BE2C (cell line): ENCODE measurements around the gene SLC22A23.

Source experiments
- DNase-seq: peaks from one replicate; pipeline ENCODE4 v3.0.0-alpha.2; 2020
- H3K27me3 ChIP-seq: fragments of 250-450 bp; sonication (Bioruptor Pico); 2 replicates; pipeline ENCODE4 v1.5.1; 2020; ENCODE audit warnings: mild to moderate bottlenecking
- H3K36me3 ChIP-seq: fragments of 250-450 bp; sonication (Bioruptor Pico); 2 replicates; pipeline ENCODE4 v1.5.1; 2020; ENCODE audit warnings: mild to moderate bottlenecking
- H3K4me1 ChIP-seq: fragments of 250-450 bp; sonication (Bioruptor Pico); 2 replicates; pipeline ENCODE4 v1.5.1; 2020
- H3K4me3 ChIP-seq: 2 replicates; pipeline ENCODE4 v1.5.1; 2011; ENCODE audit warnings: low read depth, low read length
- H3K9me3 ChIP-seq: fragments of 250-450 bp; sonication (Bioruptor Pico); 2 replicates; pipeline ENCODE4 v1.5.1; 2020
- TF ChIP-seq, protein P1 (sequence below): IDR thresholded peaks from 2 replicates; pipeline ENCODE4 v1.5.1; 2012; ENCODE audit warnings: mild to moderate bottlenecking, low read depth, low read length

Gene SLC22A23

DNA sequence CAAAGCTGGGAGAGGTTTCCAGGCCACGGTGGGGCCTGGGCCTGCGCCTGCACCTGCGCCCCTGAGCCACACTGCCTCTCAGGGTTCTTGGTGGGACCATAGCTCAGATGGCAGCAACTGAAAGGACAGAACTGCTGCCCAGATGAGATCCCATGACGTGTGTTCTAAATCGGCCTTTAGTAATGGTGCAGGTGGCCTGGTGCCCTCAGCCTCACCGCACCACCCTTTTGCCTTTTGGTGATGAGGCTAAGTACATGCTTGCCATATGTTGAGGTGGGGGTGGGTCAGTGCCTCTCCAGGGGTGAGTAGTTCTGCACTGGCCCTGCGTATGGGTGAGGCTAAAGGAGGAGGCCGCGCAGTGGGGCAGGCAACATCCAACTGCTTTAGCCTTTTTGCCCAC, 190.7 kb downstream of the SLC22A23 start:
- no peaks in the 10 kb centered on the region for H3K9me3 ChIP-seq
- H3K27me3 ChIP-seq: no peaks in the 10 kb centered on the region
- H3K4me3 ChIP-seq: no peak overlapping the region
- peaks cover 4% of the 10 kb centered on the region; the same call in 1 of the 2 replicates for H3K4me1 ChIP-seq
- TF ChIP-seq, protein P1, sequence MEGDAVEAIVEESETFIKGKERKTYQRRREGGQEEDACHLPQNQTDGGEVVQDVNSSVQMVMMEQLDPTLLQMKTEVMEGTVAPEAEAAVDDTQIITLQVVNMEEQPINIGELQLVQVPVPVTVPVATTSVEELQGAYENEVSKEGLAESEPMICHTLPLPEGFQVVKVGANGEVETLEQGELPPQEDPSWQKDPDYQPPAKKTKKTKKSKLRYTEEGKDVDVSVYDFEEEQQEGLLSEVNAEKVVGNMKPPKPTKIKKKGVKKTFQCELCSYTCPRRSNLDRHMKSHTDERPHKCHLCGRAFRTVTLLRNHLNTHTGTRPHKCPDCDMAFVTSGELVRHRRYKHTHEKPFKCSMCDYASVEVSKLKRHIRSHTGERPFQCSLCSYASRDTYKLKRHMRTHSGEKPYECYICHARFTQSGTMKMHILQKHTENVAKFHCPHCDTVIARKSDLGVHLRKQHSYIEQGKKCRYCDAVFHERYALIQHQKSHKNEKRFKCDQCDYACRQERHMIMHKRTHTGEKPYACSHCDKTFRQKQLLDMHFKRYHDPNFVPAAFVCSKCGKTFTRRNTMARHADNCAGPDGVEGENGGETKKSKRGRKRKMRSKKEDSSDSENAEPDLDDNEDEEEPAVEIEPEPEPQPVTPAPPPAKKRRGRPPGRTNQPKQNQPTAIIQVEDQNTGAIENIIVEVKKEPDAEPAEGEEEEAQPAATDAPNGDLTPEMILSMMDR: no peak
- DNase-seq: no peak
- peaks cover 78% of the 10 kb centered on the region for H3K36me3 ChIP-seq

DNA sequence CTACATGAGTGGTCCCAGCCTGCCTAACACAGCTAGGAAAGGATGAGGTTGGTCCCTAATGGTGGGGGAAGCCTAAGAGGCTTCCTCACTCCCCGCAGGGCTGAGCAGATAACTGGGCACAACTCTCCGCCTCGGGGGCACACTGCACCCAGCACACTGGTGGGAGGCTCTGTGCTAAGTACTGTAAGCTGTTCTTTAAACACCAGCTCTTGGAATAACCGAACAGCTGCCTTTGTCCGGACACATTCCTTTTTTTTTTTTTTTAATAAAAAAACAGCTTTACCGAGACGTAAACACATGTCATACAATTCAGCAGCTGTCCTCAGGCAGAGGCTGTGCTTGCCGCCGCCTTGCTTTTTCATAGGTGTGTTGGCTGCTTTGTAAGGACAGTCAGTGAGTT, 191.2 kb downstream of the SLC22A23 start:
- Histone ChIP-seq H3K36me3 (peaks cover 75% of the 10 kb centered on the region), H3K9me3 (no peaks in the 10 kb centered on the region), H3K4me3 (no peak overlapping the region), H3K27me3 (no peaks in the 10 kb centered on the region), H3K4me1 (peaks cover 7% of the 10 kb centered on the region; the same call in 1 of the 2 replicates)
- TF ChIP-seq, protein P1: no peak
- DNase-seq: no peak

DNA sequence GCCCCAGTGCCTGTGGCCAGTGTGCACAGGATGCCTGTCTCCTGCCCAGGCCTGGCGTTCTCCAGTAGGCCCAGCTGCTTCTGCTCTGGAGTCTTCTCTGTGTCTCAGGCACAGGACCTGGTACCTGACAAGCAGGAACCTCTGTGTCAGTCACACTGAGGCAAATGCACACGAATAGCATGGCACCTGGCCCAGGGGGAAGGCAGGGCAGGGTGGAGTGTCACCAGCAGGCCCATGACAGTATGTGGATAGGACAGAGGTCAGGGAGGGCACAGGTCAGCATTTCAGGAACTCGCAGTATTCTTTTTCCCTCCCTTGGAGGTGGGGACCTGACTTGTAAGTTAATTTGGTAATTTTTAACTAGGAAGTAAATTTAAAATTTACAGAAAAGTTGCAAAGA, 192.5 kb downstream of the SLC22A23 start:
- TF ChIP-seq, protein P1: no peak

DNA sequence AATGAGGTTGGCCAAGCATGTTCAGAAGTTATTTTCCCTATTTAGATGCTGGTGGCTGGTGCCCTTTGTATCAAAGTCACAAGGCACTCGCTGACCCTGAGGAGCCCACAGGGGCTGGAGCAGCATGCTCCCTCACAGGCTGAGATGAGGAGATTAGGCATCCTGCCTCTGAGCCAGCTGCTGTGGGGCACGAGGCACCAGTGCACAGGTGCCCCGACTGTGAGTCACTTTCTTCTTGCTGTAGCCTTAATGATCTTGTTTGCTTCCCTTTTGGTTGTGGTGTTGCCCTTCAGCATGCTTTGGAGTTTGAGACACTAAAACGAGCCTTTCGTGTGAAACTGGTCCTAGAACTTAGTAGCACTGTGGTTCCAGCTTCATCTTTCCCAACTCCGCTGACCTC, 193.8 kb downstream of the SLC22A23 start:
- Histone ChIP-seq H3K4me3 (no peak overlapping the region), H3K4me1 (peaks cover 7% of the 10 kb centered on the region; the same call in 1 of the 2 replicates), H3K36me3 (peaks cover 54% of the 10 kb centered on the region), H3K27me3 (no peaks in the 10 kb centered on the region), H3K9me3 (no peaks in the 10 kb centered on the region)
- peak; percentile 46 for DNase-seq
- TF ChIP-seq, protein P1: no peak

More for the DNA sequence above, 192.5 kb downstream of the SLC22A23 start:
- no peaks in the 10 kb centered on the region for H3K9me3 ChIP-seq
- H3K27me3 ChIP-seq: no peaks in the 10 kb centered on the region
- DNase-seq: no peak
- peaks cover 66% of the 10 kb centered on the region for H3K36me3 ChIP-seq
- H3K4me3 ChIP-seq: no peak overlapping the region
- H3K4me1 ChIP-seq: peaks cover 7% of the 10 kb centered on the region; the same call in 1 of the 2 replicates

DNA sequence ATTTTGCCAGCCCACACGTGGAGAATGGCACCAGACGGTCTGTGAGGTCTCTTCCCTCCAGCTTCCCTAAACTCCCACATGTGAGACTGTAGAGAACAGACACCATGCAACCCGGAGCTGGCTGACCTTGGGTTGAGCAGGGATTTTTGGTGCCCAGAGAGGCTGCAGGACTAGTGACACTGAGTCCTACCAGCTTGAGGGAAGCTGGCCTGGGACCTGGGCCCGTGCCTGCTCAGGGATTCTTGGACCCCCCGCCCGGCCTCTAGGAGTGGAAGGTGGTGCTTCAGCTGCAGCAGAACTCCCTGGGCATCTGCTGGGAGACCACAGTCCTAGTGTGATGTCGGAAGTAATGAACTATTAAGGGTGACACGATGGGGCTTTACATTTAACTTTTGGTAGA, 194.9 kb downstream of the SLC22A23 start:
- Histone ChIP-seq H3K27me3 (no peaks in the 10 kb centered on the region), H3K4me1 (peaks cover 7% of the 10 kb centered on the region; the same call in 1 of the 2 replicates), H3K9me3 (no peaks in the 10 kb centered on the region), H3K36me3 (peaks cover 44% of the 10 kb centered on the region), H3K4me3 (peak overlapping the region; percentile 14; the same call in 1 of the 2 replicates)
- TF ChIP-seq, protein P1: no peak
- no peak for DNase-seq

DNA sequence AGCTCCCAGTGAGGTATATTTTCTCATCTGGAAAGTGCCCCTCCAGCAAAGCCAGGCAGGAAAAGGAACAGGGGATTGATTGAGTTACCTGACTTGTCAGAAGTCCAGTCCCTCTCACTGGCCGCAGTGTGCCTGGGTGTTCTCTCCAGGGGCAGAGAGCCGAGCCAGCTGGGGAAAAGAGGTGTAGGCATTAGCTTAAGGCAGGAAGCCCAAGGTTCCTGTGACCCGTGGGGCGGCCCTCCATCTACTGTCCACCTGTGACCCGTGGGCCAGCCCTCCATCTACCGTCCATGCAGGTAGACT, 195.4 kb downstream of the SLC22A23 start:
- Histone ChIP-seq H3K4me3 (peak overlapping the region; percentile 14; the same call in 1 of the 2 replicates), H3K36me3 (peaks cover 44% of the 10 kb centered on the region)
- TF ChIP-seq, protein P1: no peak

More for the DNA sequence above, 195.4 kb downstream of the SLC22A23 start:
- Histone ChIP-seq H3K9me3 (no peaks in the 10 kb centered on the region), H3K27me3 (no peaks in the 10 kb centered on the region), H3K4me1 (peaks cover 7% of the 10 kb centered on the region; the same call in 1 of the 2 replicates)
- DNase-seq: no peak
